Pancreas (tissue), 10 donors: ENCODE data around the gene FKBP6. TPM values are rescaled to one million over a fixed set of nuclear protein-coding genes. Genes with fewer than 3 reads are reported as not detected.
A peak's percentile ranks its signal among the peaks of the same experiment; 100 is the strongest.
"Not testable (repeated sequence)": the region's sequence is repeated elsewhere in the genome, so short reads cannot be mapped to it uniquely, and the experiment has no call there.

Experiments used
- ATAC-seq, 4 donors: fragments of 200-7000 bp; cut with Tn5 transposase; one replicate each; pipeline versions ENCODE4 v1.8.0 to v1.9.1; 2020; ENCODE audit warnings: mild to moderate bottlenecking in 4 of 4, moderate library complexity in 4 of 4
- DNase-seq, 6 donors: peaks; one replicate each; pipeline ENCODE4 v3.0.0-alpha.2; 2020
- FAIRE-seq: peaks from 2 replicates; lab custom pipeline; 2012; peaks lifted over from hg19 to GRCh38; lab: Jason Lieb, UNC
- H3K27ac ChIP-seq, 4 donors: fragments of 200-600 bp; sonication (generic); 1 replicate in 3 of 4; 2 replicates in 1 of 4; pipeline versions ENCODE4 v1.5.0 to v1.8.0; 2020
- H3K27me3 ChIP-seq, 4 donors: fragments of 200-600 bp; one replicate each; pipeline ENCODE4 v1.8.0; 2021
- H3K36me3 ChIP-seq, 3 donors: fragments of 200-600 bp; sonication (generic) in 1 of 3; one replicate each; pipeline versions ENCODE4 v1.5.0 to v1.8.0; 2020 to 2021
- H3K4me1 ChIP-seq, 3 donors: fragments of 200-600 bp; one replicate each; pipeline ENCODE4 v1.8.0; 2021
- H3K4me3 ChIP-seq, 4 donors: fragments of 200-600 bp; sonication (generic) in 2 of 4; one replicate each; pipeline versions ENCODE4 v1.5.0 to v1.8.0; 2020 to 2021
- H3K9me3 ChIP-seq, 4 donors: fragments of 200-600 bp; one replicate each; pipeline ENCODE4 v1.8.0; 2021
- WGBS, 2 donors: extraction: QIAGEN DNeasy Blood & Tissue Kit; methylation state at CpG; one replicate each; pipeline ENCODE4 v1.1.7; 2013; 5-methylcytosine and 5-hydroxymethylcytosine counted together
- intact Hi-C, 3 donors: fragments of 100-400 bp; cut with DNase I; formaldehyde crosslinking; loops; one replicate each; pipeline versions ENCODE4 v1.11.1 to v1.14.2; 2022
- polyA plus RNA-seq, 2 donors: library from polyadenylated mRNA; stranded (reverse); fragments of 200-250 nt; gene quantifications; one replicate each; pipeline ENCODE4 v1.2.3, GENCODE V29; 2013
- total RNA-seq, 6 donors: library from RNA; stranded (reverse); fragmentation: NEBNext Ultra II Directional in 4 of 6; extraction: Animal tissue kit (Norgen Biotek cat#: 25700) in 4 of 6; gene quantifications; one replicate each; pipeline versions ENCODE4 v1.2.1 to v1.2.4, GENCODE V29; 2021 to 2023
- TF ChIP-seq, protein P1 (sequence below), 4 donors: fragments of 200-600 bp; sonication (generic) in 3 of 4; IDR thresholded peaks; one replicate each; pipeline versions ENCODE4 v1.5.0 to v1.8.0; 2021; ENCODE audit warnings: antibody characterized with exemption in 4 of 4
- donor health status: healthy with polysubstance abuse.
- donor health status: DM: no; HTN: no; CAD: no; lungs with moderate emphysema.
- donor health status: DM: no; HTN: no; CAD: no.
- donor health status: control.
- donor health status: control.
- donor health status: Bipolar disorder and iron deficiency.
- donor health status: DM: yes; HTN: yes; CAD: no.
- donor health status: DM: no; HTN: no; CAD: no.
- donor health status: DM: no; HTN: no; CAD: no.
- donor health status: DM: yes; HTN: yes; CAD: no.

Gene FKBP6
- total and polyA plus RNA-seq, 8 donors, result 0.05 to 0.38 TPM; not detected in 6

DNA sequence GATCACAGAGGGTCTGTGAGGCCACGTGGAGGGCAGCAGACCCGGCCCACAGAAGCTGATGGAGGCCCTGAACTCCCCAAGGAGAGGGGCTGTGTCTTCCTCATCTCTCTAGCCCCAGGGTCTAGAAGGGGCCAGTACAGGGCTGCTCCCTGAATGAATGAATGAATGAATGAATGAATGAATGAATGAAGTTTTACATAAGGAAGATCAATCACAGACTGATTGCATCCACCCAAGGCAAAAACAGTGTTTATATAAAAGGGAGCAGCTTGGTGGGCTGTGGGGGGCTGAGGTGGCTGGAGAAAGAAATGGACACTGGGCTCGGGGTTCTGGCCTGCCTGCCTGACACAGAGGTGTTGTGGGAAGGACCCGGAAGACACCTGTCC is 14.4 kb upstream of the FKBP6 start:
- Histone ChIP-seq H3K9me3 (no peaks in the 10 kb centered on the region), H3K4me1 (peaks cover 0 to 5% (median 0%) of the 10 kb centered on the region in 3 donors), H3K4me3 (no peak overlapping the region), H3K36me3 (no peaks in the 10 kb centered on the region), H3K27ac (no peak overlapping the region), H3K27me3 (no peaks in the 10 kb centered on the region)
- 63 to 78% methylated on average over 4 of the region's 4 CpGs for WGBS, 2 donors
- TF ChIP-seq, protein P1, sequence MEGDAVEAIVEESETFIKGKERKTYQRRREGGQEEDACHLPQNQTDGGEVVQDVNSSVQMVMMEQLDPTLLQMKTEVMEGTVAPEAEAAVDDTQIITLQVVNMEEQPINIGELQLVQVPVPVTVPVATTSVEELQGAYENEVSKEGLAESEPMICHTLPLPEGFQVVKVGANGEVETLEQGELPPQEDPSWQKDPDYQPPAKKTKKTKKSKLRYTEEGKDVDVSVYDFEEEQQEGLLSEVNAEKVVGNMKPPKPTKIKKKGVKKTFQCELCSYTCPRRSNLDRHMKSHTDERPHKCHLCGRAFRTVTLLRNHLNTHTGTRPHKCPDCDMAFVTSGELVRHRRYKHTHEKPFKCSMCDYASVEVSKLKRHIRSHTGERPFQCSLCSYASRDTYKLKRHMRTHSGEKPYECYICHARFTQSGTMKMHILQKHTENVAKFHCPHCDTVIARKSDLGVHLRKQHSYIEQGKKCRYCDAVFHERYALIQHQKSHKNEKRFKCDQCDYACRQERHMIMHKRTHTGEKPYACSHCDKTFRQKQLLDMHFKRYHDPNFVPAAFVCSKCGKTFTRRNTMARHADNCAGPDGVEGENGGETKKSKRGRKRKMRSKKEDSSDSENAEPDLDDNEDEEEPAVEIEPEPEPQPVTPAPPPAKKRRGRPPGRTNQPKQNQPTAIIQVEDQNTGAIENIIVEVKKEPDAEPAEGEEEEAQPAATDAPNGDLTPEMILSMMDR (IDR thresholded peaks at IDR 0.05), result no peak
- FAIRE-seq (no peak), ATAC-seq (no peak), DNase-seq (no peak)
- intact Hi-C loops, result no loop called here

DNA sequence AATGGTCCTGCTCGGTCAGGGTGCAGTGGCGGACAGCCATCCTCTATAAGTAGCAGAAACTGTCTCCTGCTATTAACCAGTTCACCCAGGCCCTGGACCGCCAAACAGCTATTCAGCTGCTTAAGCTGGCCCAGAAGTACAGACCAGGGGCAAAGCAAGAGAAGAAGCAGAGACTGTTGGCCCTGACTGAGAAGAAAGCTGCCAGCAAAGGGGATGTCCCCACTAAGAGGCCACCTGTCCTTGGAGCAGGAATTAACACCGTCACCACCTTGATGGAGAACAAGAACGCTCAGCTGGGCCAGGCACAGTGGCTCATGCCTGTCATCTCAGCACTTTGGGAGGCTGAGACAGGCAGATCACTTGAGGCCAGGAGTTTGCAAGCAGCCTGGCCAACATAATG is 13.7 kb upstream of the FKBP6 start:
- DNase-seq (no peak), FAIRE-seq (no peak), ATAC-seq (no peak)
- no peaks in the 10 kb centered on the region for H3K36me3 ChIP-seq
- WGBS, 2 donors, result 89 to 98% methylated on average over 5 of the region's 5 CpGs
- no peaks in the 10 kb centered on the region for H3K4me1 ChIP-seq
- H3K27me3 ChIP-seq, result no peaks in the 10 kb centered on the region
- intact Hi-C loops, result no loop called here
- H3K27ac ChIP-seq, result no peak overlapping the region
- no peaks in the 10 kb centered on the region for H3K9me3 ChIP-seq
- TF ChIP-seq, protein P1 (IDR thresholded peaks at IDR 0.05), result no peak
- no peak overlapping the region for H3K4me3 ChIP-seq

DNA sequence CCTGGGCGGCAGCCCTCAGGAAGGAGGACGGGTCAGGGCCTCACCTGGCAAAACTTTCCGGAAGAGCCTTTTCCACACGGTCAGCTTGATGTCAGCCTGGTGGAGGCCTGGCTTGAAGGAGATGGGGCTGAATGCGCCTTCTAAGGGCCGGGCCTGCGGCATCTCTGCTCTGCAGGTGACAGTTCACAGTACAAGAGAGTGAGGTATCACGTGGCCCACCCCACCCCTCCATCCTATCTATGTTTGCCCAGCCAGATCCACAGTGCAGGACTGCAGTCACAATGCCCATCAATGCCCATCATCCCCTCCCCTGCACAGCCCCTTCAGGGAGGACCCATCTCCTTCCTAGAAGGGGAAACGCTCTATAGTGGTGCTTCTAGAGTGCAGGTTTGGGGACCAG is 11.4 kb upstream of the FKBP6 start:
- H3K4me1 ChIP-seq, result peaks cover 0 to 2% (median 0%) of the 10 kb centered on the region in 3 donors
- H3K4me3 ChIP-seq, result no peak overlapping the region
- no peak for DNase-seq
- TF ChIP-seq, protein P1 (IDR thresholded peaks at IDR 0.05), result no peak
- no peak for FAIRE-seq
- intact Hi-C loops, result no loop called here
- H3K27ac ChIP-seq, result no peak overlapping the region
- ATAC-seq, result no peak
- 84% methylated on average over 9 of the region's 9 CpGs for WGBS, 2 donors
- no peaks in the 10 kb centered on the region for H3K9me3 ChIP-seq
- no peaks in the 10 kb centered on the region for H3K27me3 ChIP-seq
- no peaks in the 10 kb centered on the region for H3K36me3 ChIP-seq

DNA sequence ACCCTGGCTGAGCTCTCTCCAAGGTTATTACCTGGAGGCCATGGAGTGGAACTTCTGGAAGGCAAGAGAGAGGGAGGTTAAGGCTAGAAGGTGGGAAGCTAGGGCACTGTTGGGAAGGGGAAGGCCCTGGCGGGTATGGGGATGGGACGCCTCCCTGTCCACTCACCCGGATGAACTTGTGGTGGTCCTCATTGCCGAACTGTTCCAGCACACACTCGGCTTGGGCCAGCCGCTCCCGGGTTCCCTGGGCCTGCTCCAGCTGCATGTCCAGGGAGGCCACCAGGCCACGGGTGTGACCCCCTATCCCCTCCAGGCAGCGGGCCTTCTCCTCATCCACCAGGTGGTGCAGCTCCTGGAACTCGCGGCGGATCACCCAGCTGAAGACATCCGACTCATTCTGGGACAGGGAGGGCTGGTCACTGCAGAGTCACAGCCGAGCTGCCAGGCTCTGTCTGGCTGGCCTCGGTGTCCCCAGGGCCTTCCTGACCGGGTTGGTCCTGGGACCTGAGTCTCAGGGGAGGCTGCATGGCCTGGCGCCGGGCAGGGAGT is 9.2 kb upstream of the FKBP6 start:
- FAIRE-seq, H3K4me1 ChIP-seq, DNase-seq, ATAC-seq, H3K27me3 ChIP-seq, H3K9me3 ChIP-seq, H3K27ac ChIP-seq, H3K4me3 ChIP-seq, intact Hi-C loops, H3K36me3 ChIP-seq: not testable (repeated sequence)
- WGBS, 2 donors, result 85 to 91% methylated on average over 9 to 18 of the region's 18 CpGs

DNA sequence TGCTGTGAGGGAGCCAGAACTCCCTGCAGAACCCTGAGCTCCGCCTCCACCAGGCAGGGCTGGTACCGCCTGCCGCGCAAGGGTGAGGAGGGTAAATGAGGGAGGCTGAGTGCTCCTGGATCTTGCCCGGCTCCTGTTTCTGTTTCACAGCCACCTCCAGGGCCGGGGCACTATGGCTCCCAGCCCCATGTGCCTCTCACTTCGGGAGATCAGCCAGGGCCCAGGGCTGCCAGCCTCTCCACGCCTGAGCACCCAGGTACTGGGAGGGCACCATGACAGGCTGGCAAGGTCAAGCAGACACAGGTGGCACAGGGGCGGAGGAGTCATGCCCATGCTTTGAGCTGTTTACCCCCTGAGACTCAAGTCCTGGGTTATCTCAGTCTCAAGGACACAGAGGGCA is 8.4 kb upstream of the FKBP6 start:
- peak; percentile 63 to 90 (median 78) for DNase-seq
- intact Hi-C loops, H3K4me3 ChIP-seq, H3K27me3 ChIP-seq, H3K4me1 ChIP-seq, FAIRE-seq, H3K36me3 ChIP-seq, H3K9me3 ChIP-seq: not testable (repeated sequence)
- H3K27ac ChIP-seq, result peak overlapping the region; percentile 52 to 65 (median 55)
- ATAC-seq, result peak; percentile 73 to 86 (median 80)
- WGBS, 2 donors, result 28 to 29% methylated on average over 8 to 9 of the region's 9 CpGs

DNA sequence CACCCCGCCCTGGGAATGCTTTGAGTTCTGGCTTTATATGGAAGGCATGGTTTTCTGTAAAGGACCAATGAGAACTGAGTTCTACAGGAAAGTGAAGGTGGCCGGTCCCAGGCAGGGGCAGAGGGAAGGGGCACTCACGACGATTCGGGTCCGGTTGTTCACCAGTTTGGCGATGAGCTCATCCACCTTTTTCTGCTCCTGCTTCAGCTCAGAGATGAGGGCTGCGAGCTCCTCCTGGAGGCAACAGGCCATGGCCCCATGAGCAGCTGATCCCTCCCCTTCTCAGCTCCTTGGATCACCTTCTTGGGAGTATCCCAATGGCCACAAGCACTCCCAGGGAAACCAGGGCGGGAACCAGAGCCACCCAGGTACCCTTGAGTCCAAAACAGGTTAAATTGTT is 8.0 kb upstream of the FKBP6 start:
- H3K9me3 ChIP-seq, H3K4me3 ChIP-seq, intact Hi-C loops, H3K4me1 ChIP-seq, H3K36me3 ChIP-seq, H3K27me3 ChIP-seq, FAIRE-seq: not testable (repeated sequence)
- peak; percentile 51 to 63 (median 56) for ATAC-seq
- WGBS, 2 donors, result 36 to 37% methylated on average over 9 of the region's 9 CpGs
- peak overlapping the region in 3 of 4 donors; percentile 52 to 65 (median 55) for H3K27ac ChIP-seq
- DNase-seq, result peak in 2 of 6 donors; percentile 48 to 51

DNA sequence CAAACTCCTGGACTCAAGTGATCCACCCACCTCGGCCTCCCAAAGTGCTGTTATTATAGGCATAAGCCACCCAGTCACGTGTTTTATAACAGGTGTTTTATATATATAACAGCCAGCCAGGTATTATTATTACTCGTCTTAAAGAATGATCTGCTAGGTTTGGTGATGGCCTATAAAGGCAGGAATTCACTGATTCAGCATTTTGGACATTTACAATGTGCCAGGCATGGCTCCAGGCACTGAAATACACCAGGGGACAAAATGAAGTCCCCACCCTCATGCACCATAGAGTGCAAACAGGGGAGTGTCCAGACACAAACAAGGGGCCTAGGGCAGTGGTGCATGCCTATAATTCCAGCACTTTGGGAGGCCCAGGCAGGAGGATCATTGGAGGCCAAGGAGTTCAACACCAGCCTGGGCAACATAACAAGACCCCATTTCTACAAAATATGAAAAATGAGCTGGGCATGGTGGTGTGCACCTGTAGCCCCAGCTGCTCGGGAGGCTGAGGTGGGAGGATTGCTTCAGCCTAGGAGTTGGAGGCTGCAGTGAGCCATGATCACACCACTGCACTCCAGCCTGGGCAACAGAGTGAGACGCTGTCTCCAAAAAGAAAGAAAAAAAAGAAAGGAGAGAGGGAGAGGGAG is 4.4 kb upstream of the FKBP6 start:
- 67 to 72% methylated on average over 5 of the region's 5 CpGs for WGBS, 2 donors
- FAIRE-seq, intact Hi-C loops: not testable (repeated sequence)

More for the DNA sequence above, 4.4 kb upstream of the FKBP6 start:
- not testable (repeated sequence) for H3K4me1 ChIP-seq, ATAC-seq, DNase-seq, H3K27me3 ChIP-seq, H3K9me3 ChIP-seq, H3K36me3 ChIP-seq
- H3K27ac ChIP-seq, result peak overlapping the region in 1 of 4 donors; percentile 73
- H3K4me3 ChIP-seq, result peak overlapping the region in 3 of 4 donors; percentile 9 to 38 (median 29)
